K562 (cell line): ENCODE data around the gene TLNRD1. TPM values are rescaled to one million over a fixed set of nuclear protein-coding genes. Genes with fewer than 3 reads are reported as not detected.

Source experiments
- ATF3 ChIP-seq, 2 experiments: fragments of 450-650 bp in 1 of 2; sonication (generic) in 1 of 2; formaldehyde crosslinking in 1 of 2; IDR thresholded peaks in 1 of 2; conservative IDR thresholded peaks in 1 of 2; 2 replicates each; pipeline versions ENCODE4 v1.6.1 to v1.8.1; 2016 to 2023; ENCODE audit warnings: mild to moderate bottlenecking in 2 of 2, moderate library complexity in 2 of 2, inconsistent platforms in 1 of 2, missing genetic modification reagents in 1 of 2
- CTCF ChIP-seq, 3 experiments: IDR thresholded peaks in 2 of 3; conservative IDR thresholded peaks in 1 of 3; 2 replicates each; pipeline ENCODE4 v1.5.1; 2011 to 2012; ENCODE audit warnings: low read length in 3 of 3, mild to moderate bottlenecking in 3 of 3, control low read depth in 2 of 3, improper control_type of control experiment in 1 of 3, inconsistent platforms in 1 of 3, low read depth in 1 of 3, mixed read lengths in 1 of 3, moderate library complexity in 1 of 3; ENCODE audit not compliant: insufficient read depth in 2 of 3
- EP300 ChIP-seq: IDR thresholded peaks from 2 replicates; pipeline ENCODE4 v1.6.1; 2012; ENCODE audit warnings: low read length, improper control_type of control experiment
- FOXO4 ChIP-seq: fragments of 450-650 bp; formaldehyde crosslinking; IDR thresholded peaks from 2 replicates; pipeline ENCODE4 v1.4.0; 2020; ENCODE audit warnings: mild to moderate bottlenecking, moderate library complexity
- HDAC3 ChIP-seq: fragments of 450-650 bp; IDR thresholded peaks from 2 replicates; pipeline ENCODE4 v1.6.1; 2018; ENCODE audit warnings: borderline replicate concordance, mild to moderate bottlenecking, moderate library complexity; ENCODE audit not compliant: partially characterized antibody
- RFX5 ChIP-seq: IDR thresholded peaks from 2 replicates; pipeline ENCODE4 v1.6.1; 2011; ENCODE audit warnings: low read depth, mild to moderate bottlenecking, improper control_type of control experiment, low read length
- STAT5B ChIP-seq: fragments of 250-450 bp; sonication (Bioruptor Pico); IDR thresholded peaks from 2 replicates; pipeline ENCODE4 v1.8.0; 2021; ENCODE audit warnings: mild to moderate bottlenecking, inconsistent platforms
- ZNF449 ChIP-seq: fragments of 250-450 bp; sonication (Bioruptor Pico); IDR thresholded peaks from 2 replicates; pipeline ENCODE4 v1.8.0; 2022; ENCODE audit warnings: moderate library complexity, mild to moderate bottlenecking, inconsistent platforms
- ZNF511 ChIP-seq: sonication (generic); formaldehyde crosslinking; IDR thresholded peaks from 2 replicates; pipeline ENCODE4 v1.8.0; 2022; ENCODE audit warnings: mild to moderate bottlenecking, missing genetic modification reagents
- ZNF609 ChIP-seq: sonication (generic); formaldehyde crosslinking; IDR thresholded peaks from 2 replicates; pipeline ENCODE4 v1.8.1; 2023; ENCODE audit warnings: missing genetic modification reagents, mild to moderate bottlenecking, borderline replicate concordance
- polyA plus RNA-seq, 8 experiments: library from polyadenylated mRNA; depleted of rRNA in 4 of 8; stranded (reverse) in 5 of 8; unstranded in 3 of 8; fragments of >200 nt; fragmentation: Nextera tagmentation in 2 of 8; fragmentation: Illumina TruSeq in 1 of 8; extraction: Ambion mirVana in 2 of 8; extraction: Trizol in 1 of 8; gene quantifications; 2 replicates each; pipeline versions ENCODE4 v1.2.1 to v1.2.3, GENCODE V29; 2011 to 2014; ENCODE audit warnings: inconsistent platforms in 1 of 8, missing spikeins in 1 of 8
- total RNA-seq, 7 experiments: library from RNA; depleted of rRNA in 6 of 7; stranded (reverse); fragments of >200 nt in 6 of 7; fragmentation: Illumina TruSeq in 2 of 7; extraction: Trizol in 2 of 7; gene quantifications; 2 replicates each; pipeline versions ENCODE4 v1.2.1 to v1.2.3, GENCODE V29; 2011 to 2021; ENCODE audit warnings: low replicate concordance in 1 of 7

Gene TLNRD1
- total and polyA plus RNA-seq, 9 of the 15 experiments (the other 6 are each of a cell fraction or from before 2014, with no cell fraction given) = 1.1 to 33.1 (median 5.7) TPM

- peak; percentile 39; the same call in 1 of the 2 replicates for TF ChIP-seq ATF3 (IDR thresholded peaks at IDR 0.05)
- TF ChIP-seq ATF3 (CRISPR knock-in tag; conservative IDR thresholded peaks at IDR 0.05) = no peak
- TF ChIP-seq CTCF (IDR thresholded peaks at IDR 0.05 in 2 of 3, conservative IDR thresholded peaks at IDR 0.05 in 1 of 3; ENCODE audit: insufficient read depth in 2 of 3, low read depth in 1 of 3, low read length in 3 of 3) = no peak
- TF ChIP-seq STAT5B (CRISPR knock-in tag) = no peak
- no peak for TF ChIP-seq ZNF449 (CRISPR knock-in tag)
- TF ChIP-seq RFX5 = no peak
- no peak for TF ChIP-seq ZNF609 (CRISPR knock-in tag)
- no peak for TF ChIP-seq FOXO4 (CRISPR knock-in tag)
- TF ChIP-seq HDAC3 = no peak
- TF ChIP-seq EP300 = no peak
- TF ChIP-seq ZNF511 = no peak
These were observed 46.6 kb upstream of the TLNRD1 start (continued) for GRCh38 chr15:80953953-80954778.
